Lung (tissue), 12 donors: ENCODE results near the gene SUSD4. TPM values are rescaled to one million over a fixed set of nuclear protein-coding genes. Genes with fewer than 3 reads are reported as not detected.

Experiments used
- ATAC-seq: fragments of 200-7000 bp; cut with Tn5 transposase; one replicate; pipeline ENCODE4 v1.9.1; 2020; ENCODE audit warnings: moderate number of reproducible peaks; ENCODE audit not compliant: insufficient read depth, low FRiP score
- DNase-seq, 3 donors: peaks; one replicate each; pipeline ENCODE4 v3.0.0-alpha.2; 2013 to 2017
- H3K27ac ChIP-seq, 2 donors: one replicate each; pipeline ENCODE4 v1.5.1; 2013; ENCODE audit warnings: mild to moderate bottlenecking in 2 of 2, moderate library complexity in 2 of 2, control low read depth in 1 of 2, inconsistent platforms in 1 of 2, low read depth in 1 of 2, low read length in 1 of 2
- H3K27me3 ChIP-seq, 3 donors: one replicate each; pipeline ENCODE4 v1.5.1; 2013; ENCODE audit warnings: low read length in 2 of 3; ENCODE audit not compliant: control insufficient read depth in 3 of 3, insufficient read depth in 3 of 3
- H3K36me3 ChIP-seq, 4 donors: one replicate each; pipeline ENCODE4 v1.5.1; 2013; ENCODE audit warnings: low read length in 4 of 4, mild to moderate bottlenecking in 1 of 4, moderate library complexity in 1 of 4; ENCODE audit not compliant: control insufficient read depth in 4 of 4, insufficient read depth in 4 of 4
- H3K4me1 ChIP-seq, 5 donors: one replicate each; pipeline ENCODE4 v1.5.1; 2013; ENCODE audit warnings: low read length in 5 of 5, mild to moderate bottlenecking in 2 of 5, moderate library complexity in 1 of 5; ENCODE audit not compliant: control insufficient read depth in 5 of 5, insufficient read depth in 5 of 5
- H3K4me3 ChIP-seq: one replicate; pipeline ENCODE4 v1.5.1; 2013; ENCODE audit warnings: mild to moderate bottlenecking, control low read depth, moderate library complexity
- H3K9ac ChIP-seq, 2 donors: one replicate each; pipeline ENCODE4 v1.5.1; 2013; ENCODE audit warnings: low read length in 2 of 2, control low read depth in 1 of 2; ENCODE audit not compliant: insufficient read depth in 1 of 2
- H3K9me3 ChIP-seq, 4 donors: one replicate each; pipeline ENCODE4 v1.5.1; 2013; ENCODE audit warnings: low read length in 3 of 4, mild to moderate bottlenecking in 1 of 4, moderate library complexity in 1 of 4; ENCODE audit not compliant: control insufficient read depth in 4 of 4, insufficient read depth in 3 of 4
- CTCF ChIP-seq: IDR thresholded peaks from 2 replicates; pipeline ENCODE4 v1.5.1; 2012; ENCODE audit warnings: mild to moderate bottlenecking; ENCODE audit errors: control extremely low read depth, extremely low read depth
- WGBS, 2 donors: extraction: QIAGEN DNeasy Blood & Tissue Kit; methylation state at CpG; one replicate each; pipeline ENCODE4 v1.1.7; 2013; 5-methylcytosine and 5-hydroxymethylcytosine counted together
- polyA plus RNA-seq, 2 donors: library from polyadenylated mRNA; stranded (reverse); fragments of 200-250 nt; gene quantifications; one replicate each; pipeline ENCODE4 v1.2.1, GENCODE V29; 2013
- total RNA-seq, 2 donors: library from RNA; depleted of rRNA in 1 of 2; stranded (reverse); fragments of >200 nt in 1 of 2; gene quantifications; one replicate each; pipeline ENCODE4 v1.2.1, GENCODE V29; 2014 to 2021
- donor health status: control.
- donor health status: control.
- donor health status: Bipolar disorder and iron deficiency.
- donor health status: healthy.
- donor health status: DM: yes; HTN: yes; CAD: no.

The SUSD4 gene
- total and polyA plus RNA-seq, 4 donors = 2.8 to 17.0 (median 4.9) TPM

DNA sequence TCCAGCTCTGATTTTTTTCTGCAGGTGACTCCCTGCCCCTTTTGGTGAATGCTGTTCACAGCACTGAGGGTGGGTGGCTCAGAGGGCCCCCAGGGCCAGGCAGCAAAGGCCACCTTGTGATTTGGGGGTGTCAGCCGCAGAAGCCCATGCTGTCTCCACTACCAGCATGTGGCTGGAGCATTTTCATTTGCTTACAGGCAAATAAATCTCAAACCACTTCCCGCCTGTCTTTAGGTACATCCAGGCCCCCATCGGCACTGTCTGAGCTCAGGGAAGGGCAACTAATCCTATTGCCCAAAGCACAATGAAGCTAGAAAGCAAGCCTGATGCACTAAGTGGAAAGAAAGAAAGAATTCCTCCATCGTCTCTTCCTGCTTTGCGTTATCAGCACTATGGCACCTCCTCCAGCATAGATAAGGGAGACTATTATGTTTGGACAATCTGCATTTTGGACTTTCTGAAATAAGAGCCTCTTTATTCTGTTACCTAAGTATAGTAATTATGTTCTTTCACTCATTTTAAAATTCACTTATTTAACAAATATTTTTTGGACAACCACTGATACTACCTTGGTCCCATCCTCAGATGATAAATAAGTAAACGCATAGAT, 120.4 kb downstream of the SUSD4 start:
- no peak overlapping the region for H3K9ac ChIP-seq
- no peak overlapping the region for H3K27ac ChIP-seq
- WGBS, 2 donors = 81 to 85% methylated on average over 6 of the region's 6 CpGs
- TF ChIP-seq CTCF = no peak
- no peak for DNase-seq
- H3K4me1 ChIP-seq = peaks cover 0 to 5% (median 0%) of the 10 kb centered on the region in 5 donors
- no peak for ATAC-seq
- no peak overlapping the region for H3K4me3 ChIP-seq
- no peaks in the 10 kb centered on the region for H3K27me3 ChIP-seq
- no peaks in the 10 kb centered on the region for H3K36me3 ChIP-seq
- H3K9me3 ChIP-seq = peaks cover 0 to 2% (median 0%) of the 10 kb centered on the region in 4 donors

- H3K27me3 ChIP-seq = no peaks in the 10 kb centered on the region
- H3K27ac ChIP-seq = no peak overlapping the region
- H3K4me3 ChIP-seq = no peak overlapping the region
- no peak for TF ChIP-seq CTCF
- no peak for DNase-seq
- H3K9me3 ChIP-seq = peaks cover 0 to 2% (median 0%) of the 10 kb centered on the region in 4 donors
- no peak for ATAC-seq
- WGBS, 2 donors = 96 to 100% methylated on average over 7 of the region's 7 CpGs
- H3K9ac ChIP-seq = no peak overlapping the region
- H3K36me3 ChIP-seq = no peaks in the 10 kb centered on the region
- H3K4me1 ChIP-seq = peaks cover 0 to 5% (median 0%) of the 10 kb centered on the region in 5 donors
These were observed 121.0 kb downstream of the SUSD4 start for GRCh38 chr1:223242971-223243370.

- peaks cover 0 to 2% (median 0%) of the 10 kb centered on the region in 4 donors for H3K9me3 ChIP-seq
- TF ChIP-seq CTCF = no peak
- no peak overlapping the region for H3K27ac ChIP-seq
- DNase-seq (no peak), ATAC-seq (no peak)
- 83 to 88% methylated on average over 6 of the region's 6 CpGs for WGBS, 2 donors
- no peak overlapping the region for H3K9ac ChIP-seq
- no peak overlapping the region for H3K4me3 ChIP-seq
- H3K36me3 ChIP-seq = no peaks in the 10 kb centered on the region
- peaks cover 0 to 5% (median 0%) of the 10 kb centered on the region in 5 donors for H3K4me1 ChIP-seq
- H3K27me3 ChIP-seq = no peaks in the 10 kb centered on the region
These were observed 121.5 kb downstream of the SUSD4 start for GRCh38 chr1:223242382-223242955.

DNA sequence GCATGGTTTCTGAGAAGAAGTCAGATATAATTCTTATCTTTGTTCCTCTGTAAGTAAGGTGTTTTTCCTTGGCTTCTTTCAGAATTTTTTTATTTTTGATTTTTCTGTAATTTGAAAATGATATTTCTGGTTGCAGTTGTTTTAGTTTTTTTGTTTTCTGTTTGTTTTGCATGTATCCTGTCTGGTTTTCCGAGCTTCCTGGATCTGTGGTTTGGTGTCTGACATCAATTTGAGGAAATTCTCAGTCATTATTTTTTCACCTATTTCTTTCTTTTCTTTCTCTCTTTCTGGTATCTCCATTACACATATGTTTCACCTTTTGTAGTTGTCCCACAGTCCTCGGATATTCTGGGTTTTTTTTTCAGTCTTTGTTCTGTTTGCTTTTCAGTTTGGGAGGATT, 123.9 kb downstream of the SUSD4 start:
- DNase-seq (no peak), ATAC-seq (no peak)
- Histone ChIP-seq H3K4me1 (peaks cover 0 to 5% (median 0%) of the 10 kb centered on the region in 5 donors), H3K27me3 (no peaks in the 10 kb centered on the region), H3K9me3 (peaks cover 0 to 2% (median 0%) of the 10 kb centered on the region in 4 donors), H3K36me3 (no peaks in the 10 kb centered on the region), H3K27ac (no peak overlapping the region), H3K4me3 (no peak overlapping the region), H3K9ac (no peak overlapping the region)
- WGBS, 2 donors = 50 to 86% methylated on average over 2 of the region's 2 CpGs
- no peak for TF ChIP-seq CTCF
